Measurements from ENCODE around the gene KANK4.

GRCh38 chr1:62241371-62242131 lies 77.7 kb downstream of the KANK4 start:
- TF ChIP-seq EP300 (IDR thresholded peaks at IDR 0.05; ENCODE audit: borderline replicate concordance): no peak
- no peak for TF ChIP-seq REST (IDR thresholded peaks at IDR 0.05; ENCODE audit: low read depth)
